Measurements from ENCODE around the gene APH1B.

The APH1B gene

DNA sequence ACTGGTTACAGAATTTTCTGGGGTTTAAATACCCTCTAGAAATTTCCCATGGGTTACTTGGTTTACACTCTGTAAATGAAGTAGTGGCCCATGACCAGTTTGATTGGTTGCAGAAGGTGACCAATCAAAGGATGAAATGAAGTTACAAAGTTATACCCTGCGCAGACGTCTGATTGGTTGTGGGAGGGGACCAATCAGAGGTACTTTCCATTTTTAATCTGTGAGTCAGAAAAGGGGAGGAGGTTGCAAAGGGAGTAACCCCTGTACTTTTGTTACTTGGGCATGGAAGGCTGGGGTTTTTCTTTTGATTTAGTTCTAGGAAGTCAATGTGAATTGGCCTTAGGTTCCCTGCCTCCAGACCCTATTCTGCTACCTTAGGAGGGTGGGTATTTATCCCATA, 18.7 kb upstream of the APH1B start:
- H3K4me3 ChIP-seq (replicated peaks; ENCODE audit: low read depth, low read length), result no peak overlapping the region
- TF ChIP-seq, protein P1, sequence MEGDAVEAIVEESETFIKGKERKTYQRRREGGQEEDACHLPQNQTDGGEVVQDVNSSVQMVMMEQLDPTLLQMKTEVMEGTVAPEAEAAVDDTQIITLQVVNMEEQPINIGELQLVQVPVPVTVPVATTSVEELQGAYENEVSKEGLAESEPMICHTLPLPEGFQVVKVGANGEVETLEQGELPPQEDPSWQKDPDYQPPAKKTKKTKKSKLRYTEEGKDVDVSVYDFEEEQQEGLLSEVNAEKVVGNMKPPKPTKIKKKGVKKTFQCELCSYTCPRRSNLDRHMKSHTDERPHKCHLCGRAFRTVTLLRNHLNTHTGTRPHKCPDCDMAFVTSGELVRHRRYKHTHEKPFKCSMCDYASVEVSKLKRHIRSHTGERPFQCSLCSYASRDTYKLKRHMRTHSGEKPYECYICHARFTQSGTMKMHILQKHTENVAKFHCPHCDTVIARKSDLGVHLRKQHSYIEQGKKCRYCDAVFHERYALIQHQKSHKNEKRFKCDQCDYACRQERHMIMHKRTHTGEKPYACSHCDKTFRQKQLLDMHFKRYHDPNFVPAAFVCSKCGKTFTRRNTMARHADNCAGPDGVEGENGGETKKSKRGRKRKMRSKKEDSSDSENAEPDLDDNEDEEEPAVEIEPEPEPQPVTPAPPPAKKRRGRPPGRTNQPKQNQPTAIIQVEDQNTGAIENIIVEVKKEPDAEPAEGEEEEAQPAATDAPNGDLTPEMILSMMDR (IDR thresholded peaks at IDR 0.05; ENCODE audit: low read depth, low read length, missing control alignments), result no peak
- DNase-seq (ENCODE audit: extremely low read depth, low read depth), result no peak

DNA sequence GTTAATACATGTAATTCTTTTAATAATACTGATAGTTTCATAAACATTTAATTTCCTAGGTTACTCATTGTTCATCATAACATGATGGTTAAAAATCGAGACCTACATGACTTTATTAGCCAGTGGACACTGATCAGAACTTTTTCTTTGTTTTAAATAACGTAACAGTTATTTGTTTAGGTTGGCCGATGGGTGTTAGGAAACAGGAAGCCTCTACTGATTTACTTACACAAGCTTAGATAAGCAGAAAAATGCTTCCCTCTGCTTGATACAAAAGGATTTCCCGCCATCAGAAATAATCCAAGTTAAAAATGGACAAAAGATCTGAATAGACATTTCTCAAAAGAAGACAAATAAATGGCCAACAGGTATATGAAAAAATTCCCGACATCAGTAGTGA, 16.6 kb upstream of the APH1B start:
- TF ChIP-seq, protein P1 (IDR thresholded peaks at IDR 0.05; ENCODE audit: low read depth, low read length, missing control alignments), result no peak

DNA sequence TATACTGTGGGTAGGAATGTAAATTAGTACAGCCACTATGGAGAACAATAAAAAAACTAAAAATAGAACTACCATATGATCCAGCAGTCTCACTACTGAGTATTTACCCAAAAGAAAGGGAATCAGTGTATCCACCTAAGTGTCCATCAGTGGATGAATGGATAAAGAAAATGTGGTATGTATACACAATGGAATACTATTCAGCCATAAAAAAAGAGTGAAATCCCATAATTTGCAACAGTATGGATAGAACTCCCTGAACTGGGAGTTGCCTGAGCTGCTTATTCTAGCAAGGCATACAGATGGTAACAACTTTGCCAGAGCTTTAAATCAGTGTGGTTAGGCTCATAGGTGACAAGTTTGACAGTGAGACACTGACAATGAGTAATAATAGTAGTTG, 16.1 kb upstream of the APH1B start:
- TF ChIP-seq, protein P1 (IDR thresholded peaks at IDR 0.05; ENCODE audit: low read depth, low read length, missing control alignments), result no peak
- no peak overlapping the region for H3K4me3 ChIP-seq (replicated peaks; ENCODE audit: low read depth, low read length)
- DNase-seq (ENCODE audit: extremely low read depth, low read depth), result no peak

More for the DNA sequence above, 16.6 kb upstream of the APH1B start:
- no peak overlapping the region for H3K4me3 ChIP-seq (replicated peaks; ENCODE audit: low read depth, low read length)
- no peak for DNase-seq (ENCODE audit: extremely low read depth, low read depth)

DNA sequence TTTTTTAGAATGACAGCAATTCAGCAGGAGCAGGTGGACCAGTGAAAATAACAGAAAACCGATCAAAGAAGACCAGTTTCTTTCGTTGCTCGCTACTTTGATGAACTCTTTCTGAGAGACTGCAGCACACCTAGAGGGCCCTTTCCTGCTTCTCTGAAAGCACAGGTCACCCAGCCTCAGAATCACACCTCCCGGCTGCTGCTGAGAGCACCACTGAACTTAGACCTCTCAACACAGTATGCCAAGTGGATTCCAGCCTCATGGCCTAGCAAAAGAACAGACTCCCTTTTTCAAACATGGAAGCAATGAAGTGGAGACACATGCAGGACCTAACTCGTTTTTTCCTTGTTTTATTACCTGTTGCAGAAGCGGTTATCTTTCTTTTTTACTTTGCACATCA, 13.9 kb upstream of the APH1B start:
- DNase-seq (ENCODE audit: extremely low read depth, low read depth), result no peak
- no peak overlapping the region for H3K4me3 ChIP-seq (replicated peaks; ENCODE audit: low read depth, low read length)
- TF ChIP-seq, protein P1 (IDR thresholded peaks at IDR 0.05; ENCODE audit: low read depth, low read length, missing control alignments), result no peak

DNA sequence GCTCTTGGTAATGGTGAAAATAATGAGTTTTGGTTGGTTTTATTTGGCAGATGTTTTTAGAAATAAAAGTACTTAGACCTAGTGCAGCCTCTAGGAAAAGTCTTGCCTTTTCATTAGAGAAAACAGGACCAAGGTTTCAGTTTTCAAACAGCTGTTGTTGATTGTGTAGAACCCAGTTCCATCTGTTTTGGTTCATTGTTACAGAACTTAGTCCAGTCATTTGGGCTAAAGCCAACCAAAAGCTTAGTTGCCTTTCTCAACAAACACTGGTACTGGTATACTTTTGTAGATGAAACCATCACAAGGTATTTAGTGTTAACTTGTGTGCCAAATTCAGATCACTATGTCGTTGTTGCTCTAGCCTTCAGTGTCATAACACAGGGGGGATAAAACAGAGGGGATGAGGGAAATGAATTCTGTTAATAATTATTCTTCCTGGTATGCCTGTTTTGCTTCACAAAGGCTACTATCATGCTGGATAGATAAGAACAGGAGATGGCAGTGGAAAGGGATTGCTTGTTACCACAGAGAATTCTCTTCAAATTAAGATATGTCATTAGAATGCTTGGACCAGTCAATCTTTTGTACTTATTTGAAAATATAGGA, 12.6 kb upstream of the APH1B start:
- TF ChIP-seq, protein P1 (IDR thresholded peaks at IDR 0.05; ENCODE audit: low read depth, low read length, missing control alignments), result no peak
- H3K4me3 ChIP-seq (replicated peaks; ENCODE audit: low read depth, low read length), result no peak overlapping the region
- no peak for DNase-seq (ENCODE audit: extremely low read depth, low read depth)

DNA sequence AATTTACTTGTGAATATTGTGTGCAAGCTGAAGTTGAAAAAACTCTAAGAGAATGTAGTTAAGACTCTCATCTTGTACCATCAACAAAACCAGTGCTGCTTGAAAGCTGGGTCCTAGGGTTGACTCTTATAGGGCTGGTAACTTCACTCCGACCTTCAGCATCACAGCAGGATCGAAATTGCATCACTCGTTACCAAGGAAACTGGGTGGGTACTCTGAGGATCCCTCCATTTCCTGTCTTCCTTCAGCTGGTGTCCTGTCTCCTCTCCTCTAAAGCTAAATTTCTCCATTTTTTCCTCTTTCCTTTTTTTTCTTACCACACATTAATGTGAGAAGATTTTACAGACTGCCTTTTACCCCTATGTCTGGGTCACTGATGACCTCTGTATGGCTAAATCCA, 3.0 kb upstream of the APH1B start:
- no peak for DNase-seq (ENCODE audit: extremely low read depth, low read depth)
- TF ChIP-seq, protein P1 (IDR thresholded peaks at IDR 0.05; ENCODE audit: low read depth, low read length, missing control alignments), result no peak
- no peak overlapping the region for H3K4me3 ChIP-seq (replicated peaks; ENCODE audit: low read depth, low read length)
